Stomach (tissue), 4 donors: ENCODE measurements around the gene MYH13.

ENCODE experiments used
- CTCF ChIP-seq, 7 experiments: fragments of 450-650 bp in 4 of 7; fragments of 200-600 bp in 3 of 7; sonication (generic) in 3 of 7; IDR thresholded peaks; one replicate each; pipeline ENCODE4 v1.5.1; 2016 to 2019; ENCODE audit warnings: antibody characterized with exemption in 7 of 7, control low read depth in 2 of 7, mild to moderate bottlenecking in 1 of 7
- POLR2A ChIP-seq, 4 donors: fragments of 450-650 bp; IDR thresholded peaks; one replicate each; pipeline ENCODE4 v1.6.1; 2016; ENCODE audit warnings: antibody characterized with exemption in 4 of 4, control low read depth in 2 of 4, mild to moderate bottlenecking in 1 of 4, moderate library complexity in 1 of 4

GRCh38 chr17:10369239-10369638 lies 3.6 kb downstream of the MYH13 start:
- TF ChIP-seq CTCF (IDR thresholded peaks at IDR 0.05) (no peak), POLR2A (IDR thresholded peaks at IDR 0.05) (no peak)
